Measurements from ENCODE around the gene SPINT1. TPM values are rescaled to one million over a fixed set of nuclear protein-coding genes. Genes with fewer than 3 reads are reported as not detected.

The SPINT1 gene
- total and polyA plus RNA-seq, 4 donors, result 1.2 to 2.6 (median 1.9) TPM

- no peaks in the 10 kb centered on the region for H3K27me3 ChIP-seq (ENCODE audit: control insufficient read depth in 4 of 4, insufficient read depth in 4 of 4, low read length in 3 of 4)
- H3K4me1 ChIP-seq (ENCODE audit: control insufficient read depth in 4 of 4, insufficient read depth in 4 of 4, low read length in 3 of 4), result peaks cover 16 to 60% (median 50%) of the 10 kb centered on the region in 4 donors
- no peak for DNase-seq (ENCODE audit: low spot score)
- H3K36me3 ChIP-seq (ENCODE audit: control insufficient read depth in 4 of 4, insufficient read depth in 3 of 4, low read depth in 1 of 4, low read length in 3 of 4), result no peaks in the 10 kb centered on the region
- no peaks in the 10 kb centered on the region for H3K9me3 ChIP-seq (ENCODE audit: control insufficient read depth in 4 of 4, low read length in 3 of 4)
- H3K9ac ChIP-seq (ENCODE audit: low read depth in 1 of 2, low read length in 2 of 2), result no peak overlapping the region
- H3K27ac ChIP-seq (ENCODE audit: low read depth in 1 of 2, low read length in 2 of 2), result no peak overlapping the region
- no peak overlapping the region for H3K4me3 ChIP-seq (ENCODE audit: low read depth in 1 of 3, low read length in 3 of 3)
- WGBS, result 42% methylated on average over 1 of the region's 1 CpG
- TF ChIP-seq HNF4G (IDR thresholded peaks at IDR 0.05) (peak; percentile 22), FOXA1 (IDR thresholded peaks at IDR 0.05) (no peak), RAD21 (IDR thresholded peaks at IDR 0.05) (peak; percentile 6 to 28), REST (IDR thresholded peaks at IDR 0.05) (no peak), SP1 (IDR thresholded peaks at IDR 0.05) (peak; percentile 22), EGR1 (IDR thresholded peaks at IDR 0.05; ENCODE audit: low read depth in 2 of 2) (no peak), JUND (IDR thresholded peaks at IDR 0.05) (no peak), NR2F2 (IDR thresholded peaks at IDR 0.05) (no peak), MAX (IDR thresholded peaks at IDR 0.05) (no peak), HNF4A (conservative IDR thresholded peaks at IDR 0.05) (peak; percentile 50 to 53), ATF3 (IDR thresholded peaks at IDR 0.05) (no peak), ZBTB33 (IDR thresholded peaks at IDR 0.05) (no peak), TAF1 (conservative IDR thresholded peaks at IDR 0.05) (no peak), FOXA2 (IDR thresholded peaks at IDR 0.05) (no peak), YY1 (IDR thresholded peaks at IDR 0.05) (no peak), RXRA (IDR thresholded peaks at IDR 0.05) (peak in 1 of 2 donors; percentile 10), GABPA (IDR thresholded peaks at IDR 0.05 in 1 of 2, conservative IDR thresholded peaks at IDR 0.05 in 1 of 2) (no peak), CTCF (IDR thresholded peaks at IDR 0.05; ENCODE audit: low read depth, low read length, missing input control) (peak; percentile 27)
These were observed 40.2 kb upstream of the SPINT1 start for GRCh38 chr15:40803688-40804087.

Measured in liver (tissue), 9 donors.